Fibroblast of lung (primary cell): ENCODE data around the gene KRTAP9-3. TPM values are rescaled to one million over a fixed set of nuclear protein-coding genes. Genes with fewer than 3 reads are reported as not detected.
"Not testable (repeated sequence)": the region's sequence is repeated elsewhere in the genome, so short reads cannot be mapped to it uniquely, and the experiment has no call there.

Source experiments
- DNase-seq, 2 donors: peaks; one replicate each; pipeline versions ENCODE4 v3.0.0 to v3.0.0-alpha.2; 2010; ENCODE audit warnings: low read depth in 2 of 2
- H2AFZ ChIP-seq: 2 replicates; pipeline ENCODE4 v1.5.1; 2012; ENCODE audit warnings: low read length, control low read depth, inconsistent platforms
- H3K27ac ChIP-seq: 2 replicates; pipeline ENCODE4 v1.5.1; 2011; ENCODE audit warnings: low read length, control low read depth; ENCODE audit not compliant: insufficient read depth
- H3K27me3 ChIP-seq: 2 replicates; pipeline ENCODE4 v1.5.1; 2011; ENCODE audit warnings: mild to moderate bottlenecking, low read length; ENCODE audit not compliant: control insufficient read depth, insufficient read depth
- H3K36me3 ChIP-seq: 2 replicates; pipeline ENCODE4 v1.5.1; 2011; ENCODE audit warnings: low read length; ENCODE audit not compliant: control insufficient read depth, insufficient read depth
- H3K4me1 ChIP-seq: 2 replicates; pipeline ENCODE4 v1.5.1; 2011; ENCODE audit warnings: low read length; ENCODE audit not compliant: control insufficient read depth, insufficient read depth; ENCODE audit errors: extremely low read depth
- H3K4me2 ChIP-seq: 2 replicates; pipeline ENCODE4 v1.5.1; 2011; ENCODE audit warnings: low read length, control low read depth; ENCODE audit not compliant: insufficient read depth; ENCODE audit errors: extremely low read depth
- H3K4me3 ChIP-seq, 4 experiments: fragments of 200-600 bp in 1 of 4; sonication (generic) in 1 of 4; replicated peaks in 1 of 4; 2 replicates each; pipeline ENCODE4 v1.5.1; 2011 to 2016; ENCODE audit warnings: low read length in 4 of 4, low read depth in 3 of 4, mild to moderate bottlenecking in 3 of 4, control low read depth in 2 of 4, inconsistent platforms in 1 of 4, mixed read lengths in 1 of 4; ENCODE audit not compliant: insufficient read depth in 1 of 4; ENCODE audit errors: control extremely low read depth in 1 of 4
- H3K79me2 ChIP-seq: 2 replicates; pipeline ENCODE4 v1.5.1; 2012; ENCODE audit warnings: mild to moderate bottlenecking, low read length, inconsistent platforms; ENCODE audit not compliant: control insufficient read depth, insufficient read depth
- H3K9ac ChIP-seq: 2 replicates; pipeline ENCODE4 v1.5.1; 2011; ENCODE audit warnings: mild to moderate bottlenecking, low read length, control low read depth; ENCODE audit not compliant: insufficient read depth
- H3K9me3 ChIP-seq: 2 replicates; pipeline ENCODE4 v1.5.1; 2012; ENCODE audit warnings: low read depth, low read length; ENCODE audit not compliant: control insufficient read depth, insufficient read depth
- H4K20me1 ChIP-seq: 2 replicates; pipeline ENCODE4 v1.5.1; 2011; ENCODE audit warnings: low read length; ENCODE audit not compliant: control insufficient read depth, insufficient read depth; ENCODE audit errors: extremely low read depth
- EZH2 ChIP-seq: IDR thresholded peaks from 2 replicates; pipeline ENCODE4 v1.5.1; 2012; ENCODE audit warnings: low read length, control low read depth, mild to moderate bottlenecking; ENCODE audit errors: missing control alignments
- polyA plus RNA-seq, 2 donors: library from polyadenylated mRNA; depleted of rRNA in 1 of 2; stranded (reverse) in 1 of 2; unstranded in 1 of 2; fragments of >200 nt; gene quantifications; 2 replicates each; pipeline ENCODE4 v1.2.1, GENCODE V29; 2011 to 2012; ENCODE audit warnings: missing spikeins in 1 of 2
- total RNA-seq: library from RNA; depleted of rRNA; stranded (reverse); fragments of >200 nt; gene quantifications from 2 replicates; pipeline ENCODE4 v1.2.1, GENCODE V29; 2014
- TF ChIP-seq, protein P1 (sequence below), 2 donors: IDR thresholded peaks in 1 of 2; conservative IDR thresholded peaks in 1 of 2; 1 replicate in 1 of 2; 2 replicates in 1 of 2; pipeline ENCODE4 v1.5.1; 2011 to 2012; ENCODE audit warnings: low read length in 2 of 2, control low read depth in 1 of 2, inconsistent platforms in 1 of 2, low read depth in 1 of 2, mild to moderate bottlenecking in 1 of 2

KRTAP9-3 gene
- total and polyA plus RNA-seq, 2 donors (not counting 1 experiment from before 2014, with no cell fraction given), result not detected

DNA sequence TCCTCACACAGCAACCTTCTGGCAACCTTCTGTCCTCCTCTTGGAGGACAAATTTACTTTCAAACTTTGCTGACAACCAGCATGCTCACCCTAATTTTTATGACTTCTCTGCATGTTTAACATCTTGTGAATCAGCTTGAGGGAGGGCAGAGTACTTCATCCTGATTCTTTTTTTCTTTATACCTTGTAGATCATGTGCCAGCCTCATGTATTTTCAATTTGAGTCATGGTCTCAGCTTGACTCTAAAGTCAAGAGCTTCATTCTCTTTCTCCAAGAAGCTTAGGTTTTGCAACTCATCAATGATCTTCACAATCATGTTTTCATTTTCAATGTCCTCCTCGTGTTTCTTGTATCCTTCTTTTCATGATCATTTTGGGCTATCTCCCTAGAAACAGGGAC is 39.6 kb downstream of the KRTAP9-3 start:
- Histone ChIP-seq H3K4me2 (no peak overlapping the region), H3K27ac (no peak overlapping the region), H4K20me1 (no peaks in the 10 kb centered on the region), H3K4me3 (no peak overlapping the region), H3K4me1 (no peaks in the 10 kb centered on the region), H3K36me3 (no peaks in the 10 kb centered on the region), H3K79me2 (no peaks in the 10 kb centered on the region), H3K9me3 (no peaks in the 10 kb centered on the region), H2AFZ (no peak overlapping the region), H3K27me3 (no peaks in the 10 kb centered on the region), H3K9ac (no peak overlapping the region)
- TF ChIP-seq EZH2, result no peak
- TF ChIP-seq, protein P1, sequence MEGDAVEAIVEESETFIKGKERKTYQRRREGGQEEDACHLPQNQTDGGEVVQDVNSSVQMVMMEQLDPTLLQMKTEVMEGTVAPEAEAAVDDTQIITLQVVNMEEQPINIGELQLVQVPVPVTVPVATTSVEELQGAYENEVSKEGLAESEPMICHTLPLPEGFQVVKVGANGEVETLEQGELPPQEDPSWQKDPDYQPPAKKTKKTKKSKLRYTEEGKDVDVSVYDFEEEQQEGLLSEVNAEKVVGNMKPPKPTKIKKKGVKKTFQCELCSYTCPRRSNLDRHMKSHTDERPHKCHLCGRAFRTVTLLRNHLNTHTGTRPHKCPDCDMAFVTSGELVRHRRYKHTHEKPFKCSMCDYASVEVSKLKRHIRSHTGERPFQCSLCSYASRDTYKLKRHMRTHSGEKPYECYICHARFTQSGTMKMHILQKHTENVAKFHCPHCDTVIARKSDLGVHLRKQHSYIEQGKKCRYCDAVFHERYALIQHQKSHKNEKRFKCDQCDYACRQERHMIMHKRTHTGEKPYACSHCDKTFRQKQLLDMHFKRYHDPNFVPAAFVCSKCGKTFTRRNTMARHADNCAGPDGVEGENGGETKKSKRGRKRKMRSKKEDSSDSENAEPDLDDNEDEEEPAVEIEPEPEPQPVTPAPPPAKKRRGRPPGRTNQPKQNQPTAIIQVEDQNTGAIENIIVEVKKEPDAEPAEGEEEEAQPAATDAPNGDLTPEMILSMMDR (conservative IDR thresholded peaks at IDR 0.05 in 1 of 2, IDR thresholded peaks at IDR 0.05 in 1 of 2; ENCODE audit: low read depth in 1 of 2, low read length in 2 of 2), result no peak
- DNase-seq, result no peak

DNA sequence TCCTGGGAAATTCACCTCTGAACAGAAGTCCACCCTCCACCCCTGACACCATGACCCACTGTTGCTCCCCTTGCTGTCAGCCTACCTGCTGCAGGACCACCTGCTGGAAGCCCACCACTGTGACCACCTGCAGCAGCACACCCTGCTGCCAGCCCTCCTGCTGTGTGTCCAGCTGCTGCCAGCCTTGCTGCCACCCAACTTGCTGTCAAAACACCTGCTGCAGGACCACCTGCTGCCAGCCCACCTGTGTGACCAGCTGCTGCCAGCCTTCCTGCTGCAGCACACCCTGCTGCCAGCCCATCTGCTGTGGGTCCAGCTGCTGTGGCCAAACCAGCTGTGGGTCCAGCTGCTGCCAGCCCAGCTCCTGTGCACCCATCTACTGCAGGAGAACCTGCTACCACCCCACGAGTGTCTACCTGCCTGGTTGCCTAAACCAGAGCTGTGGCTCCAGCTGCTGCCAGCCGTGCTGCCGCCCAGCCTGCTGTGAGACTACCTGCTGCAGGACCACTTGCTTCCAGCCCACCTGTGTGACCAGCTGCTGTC is 43.5 kb downstream of the KRTAP9-3 start, which contains the start of gene KRTAP9-7:
Gene KRTAP9-7 (plus strand): TSS at position 51 of the 543 bp plus-strand sequence. CDS start 0 bp downstream, at position 51.
- not testable (repeated sequence) for H3K36me3 ChIP-seq, H3K9ac ChIP-seq, DNase-seq, H3K4me2 ChIP-seq, H4K20me1 ChIP-seq, H2AFZ ChIP-seq, H3K4me1 ChIP-seq, H3K27me3 ChIP-seq, H3K4me3 ChIP-seq, H3K79me2 ChIP-seq, H3K27ac ChIP-seq, H3K9me3 ChIP-seq

DNA sequence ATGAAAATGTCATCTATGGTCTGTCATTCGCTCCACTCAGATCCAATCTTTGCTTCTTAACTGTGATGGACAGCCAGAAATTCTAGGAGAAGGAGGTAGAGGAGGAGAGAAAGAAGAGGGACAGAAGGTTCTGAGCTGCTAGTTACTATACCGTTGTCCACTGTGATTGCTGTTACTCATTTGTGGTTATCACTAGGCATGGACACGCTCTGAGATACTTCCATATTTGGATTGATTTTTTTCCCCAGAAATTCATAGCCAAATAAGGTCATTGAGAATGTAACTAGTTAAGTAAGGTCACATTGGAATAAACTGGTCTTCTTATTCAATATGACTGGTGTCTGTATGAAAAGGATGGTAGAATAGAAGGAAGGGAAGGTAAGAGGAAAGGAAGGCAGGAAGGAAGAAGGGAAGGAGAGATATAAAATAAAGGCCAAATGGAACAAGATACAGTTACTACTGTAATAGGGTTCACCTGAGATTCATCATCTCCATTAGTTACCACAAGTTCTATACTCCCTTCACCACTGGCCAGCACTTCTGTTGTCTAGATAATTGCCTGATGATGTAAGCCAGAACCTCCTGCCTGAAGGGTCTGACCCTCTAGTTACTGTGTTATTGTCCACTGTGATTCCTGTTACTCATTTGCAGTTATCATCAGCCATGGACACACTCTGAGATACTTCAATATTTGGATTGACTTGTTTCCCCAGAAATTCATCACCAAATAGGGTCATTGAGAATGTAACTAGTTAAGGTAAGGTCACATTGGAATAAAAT is 46.1 kb downstream of the KRTAP9-3 start:
- no peaks in the 10 kb centered on the region for H3K36me3 ChIP-seq
- H2AFZ ChIP-seq, result no peak overlapping the region
- no peaks in the 10 kb centered on the region for H3K27me3 ChIP-seq

More for the DNA sequence above, 46.1 kb downstream of the KRTAP9-3 start:
- Histone ChIP-seq H3K9me3 (no peaks in the 10 kb centered on the region), H4K20me1 (no peaks in the 10 kb centered on the region), H3K79me2 (no peaks in the 10 kb centered on the region), H3K4me3 (no peak overlapping the region), H3K27ac (no peak overlapping the region), H3K9ac (no peak overlapping the region), H3K4me1 (no peaks in the 10 kb centered on the region), H3K4me2 (no peak overlapping the region)
- TF ChIP-seq, protein P1 (conservative IDR thresholded peaks at IDR 0.05 in 1 of 2, IDR thresholded peaks at IDR 0.05 in 1 of 2; ENCODE audit: low read depth in 1 of 2, low read length in 2 of 2), result no peak
- no peak for TF ChIP-seq EZH2
- DNase-seq, result no peak

Other genes with a start within 250 kb of the KRTAP9-3 start
Only the 30 nearest of the 42 such genes appear.
- not detected in 2 replicates for gene KRTAP2-1, start 185.1 kb upstream of the KRTAP9-3 start, total RNA-seq
- not detected in 2 replicates for gene KRTAP2-1, start 185.1 kb upstream of the KRTAP9-3 start, polyA plus RNA-seq
- not detected in 2 replicates for gene KRTAP2-2, start 177.2 kb upstream of the KRTAP9-3 start, total RNA-seq
- not detected in 2 replicates for gene KRTAP2-2, start 177.2 kb upstream of the KRTAP9-3 start, polyA plus RNA-seq
- gene KRTAP2-3, start 172.3 kb upstream of the KRTAP9-3 start, total RNA-seq, result not detected in 2 replicates
- 0.84 and 2.6 TPM in 2 replicates for gene KRTAP2-3, start 172.3 kb upstream of the KRTAP9-3 start, polyA plus RNA-seq
- not detected in 2 replicates for gene KRTAP2-4, start 166.6 kb upstream of the KRTAP9-3 start, total RNA-seq
- gene KRTAP2-4, start 166.6 kb upstream of the KRTAP9-3 start, polyA plus RNA-seq, result not detected in 2 replicates
- not detected in 2 replicates for gene KRTAP4-7, start 148.3 kb upstream of the KRTAP9-3 start, total RNA-seq
- gene KRTAP4-7, start 148.3 kb upstream of the KRTAP9-3 start, polyA plus RNA-seq, result not detected in 2 replicates
- not detected in 2 replicates for gene KRTAP4-8, start 134.3 kb upstream of the KRTAP9-3 start, total RNA-seq
- not detected in 2 replicates for gene KRTAP4-8, start 134.3 kb upstream of the KRTAP9-3 start, polyA plus RNA-seq
- not detected in 2 replicates for gene KRTAP4-16, start 130.2 kb upstream of the KRTAP9-3 start, total RNA-seq
- not detected in 2 replicates for gene KRTAP4-16, start 130.2 kb upstream of the KRTAP9-3 start, polyA plus RNA-seq
- not detected in 2 replicates for gene KRTAP4-9, start 127.1 kb upstream of the KRTAP9-3 start, total RNA-seq
- gene KRTAP4-9, start 127.1 kb upstream of the KRTAP9-3 start, polyA plus RNA-seq, result not detected in 2 replicates
- not detected in 2 replicates for gene KRTAP4-11, start 114.1 kb upstream of the KRTAP9-3 start, total RNA-seq
- not detected in 2 replicates for gene KRTAP4-11, start 114.1 kb upstream of the KRTAP9-3 start, polyA plus RNA-seq
- gene KRTAP4-12, start 108.3 kb upstream of the KRTAP9-3 start, total RNA-seq, result not detected in 2 replicates
- gene KRTAP4-12, start 108.3 kb upstream of the KRTAP9-3 start, polyA plus RNA-seq, result 0.23 TPM in 1 of 2 replicates, not detected in the other
- not detected in 2 replicates for gene KRTAP4-6, start 91.9 kb upstream of the KRTAP9-3 start, total RNA-seq
- gene KRTAP4-6, start 91.9 kb upstream of the KRTAP9-3 start, polyA plus RNA-seq, result not detected in 2 replicates
- gene KRTAP4-5, start 82.6 kb upstream of the KRTAP9-3 start, total RNA-seq, result not detected in 2 replicates
- gene KRTAP4-5, start 82.6 kb upstream of the KRTAP9-3 start, polyA plus RNA-seq, result not detected in 2 replicates
- not detected in 2 replicates for gene KRTAP4-4, start 71.7 kb upstream of the KRTAP9-3 start, total RNA-seq
- gene KRTAP4-4, start 71.7 kb upstream of the KRTAP9-3 start, polyA plus RNA-seq, result not detected in 2 replicates
- not detected in 2 replicates for gene KRTAP4-3, start 64.2 kb upstream of the KRTAP9-3 start, total RNA-seq
- not detected in 2 replicates for gene KRTAP4-3, start 64.2 kb upstream of the KRTAP9-3 start, polyA plus RNA-seq
- not detected in 2 replicates for gene KRTAP4-2, start 54.2 kb upstream of the KRTAP9-3 start, total RNA-seq
- gene KRTAP4-2, start 54.2 kb upstream of the KRTAP9-3 start, polyA plus RNA-seq, result not detected in 2 replicates
- not detected in 2 replicates for gene KRTAP4-1, start 47.5 kb upstream of the KRTAP9-3 start, total RNA-seq
- not detected in 2 replicates for gene KRTAP4-1, start 47.5 kb upstream of the KRTAP9-3 start, polyA plus RNA-seq
- not detected in 2 replicates for gene KRTAP9-1, start 42.6 kb upstream of the KRTAP9-3 start, total RNA-seq
- not detected in 2 replicates for gene KRTAP9-1, start 42.6 kb upstream of the KRTAP9-3 start, polyA plus RNA-seq
- not detected in 2 replicates for gene KRTAP9-2, start 5.8 kb upstream of the KRTAP9-3 start, total RNA-seq
- gene KRTAP9-2, start 5.8 kb upstream of the KRTAP9-3 start, polyA plus RNA-seq, result not detected in 2 replicates
- gene KRTAP9-8, start 5.5 kb downstream of the KRTAP9-3 start, total RNA-seq, result not detected in 2 replicates
- gene KRTAP9-8, start 5.5 kb downstream of the KRTAP9-3 start, polyA plus RNA-seq, result not detected in 2 replicates
- gene KRTAP9-4, start 17.2 kb downstream of the KRTAP9-3 start, total RNA-seq, result not detected in 2 replicates
- gene KRTAP9-4, start 17.2 kb downstream of the KRTAP9-3 start, polyA plus RNA-seq, result not detected in 2 replicates
- not detected in 2 replicates for gene KRTAP9-9, start 22.9 kb downstream of the KRTAP9-3 start, total RNA-seq
- not detected in 2 replicates for gene KRTAP9-9, start 22.9 kb downstream of the KRTAP9-3 start, polyA plus RNA-seq
- not detected in 2 replicates for gene KRTAP9-6, start 32.9 kb downstream of the KRTAP9-3 start, total RNA-seq
- gene KRTAP9-6, start 32.9 kb downstream of the KRTAP9-3 start, polyA plus RNA-seq, result not detected in 2 replicates
- not detected in 2 replicates for gene KRTAP9-7, start 43.2 kb downstream of the KRTAP9-3 start, total RNA-seq
- not detected in 2 replicates for gene KRTAP9-7, start 43.2 kb downstream of the KRTAP9-3 start, polyA plus RNA-seq
- gene KRTAP29-1, start 70.4 kb downstream of the KRTAP9-3 start, total RNA-seq, result not detected in 2 replicates
- gene KRTAP29-1, start 70.4 kb downstream of the KRTAP9-3 start, polyA plus RNA-seq, result not detected in 2 replicates
- not detected in 2 replicates for gene KRTAP16-1, start 76.9 kb downstream of the KRTAP9-3 start, total RNA-seq
- gene KRTAP16-1, start 76.9 kb downstream of the KRTAP9-3 start, polyA plus RNA-seq, result not detected in 2 replicates
- not detected in 2 replicates for gene KRTAP17-1, start 83.3 kb downstream of the KRTAP9-3 start, total RNA-seq
- gene KRTAP17-1, start 83.3 kb downstream of the KRTAP9-3 start, polyA plus RNA-seq, result not detected in 2 replicates
- not detected in 2 replicates for gene KRT33A, start 118.4 kb downstream of the KRTAP9-3 start, total RNA-seq
- not detected in 2 replicates for gene KRT33A, start 118.4 kb downstream of the KRTAP9-3 start, polyA plus RNA-seq
- not detected in 2 replicates for gene KRT33B, start 137.4 kb downstream of the KRTAP9-3 start, total RNA-seq
- not detected in 2 replicates for gene KRT33B, start 137.4 kb downstream of the KRTAP9-3 start, polyA plus RNA-seq
- under 0.01 TPM in 1 of 2 replicates, not detected in the other for gene KRT34, start 149.9 kb downstream of the KRTAP9-3 start, total RNA-seq
- 0.45 and 1.00 TPM in 2 replicates for gene KRT34, start 149.9 kb downstream of the KRTAP9-3 start, polyA plus RNA-seq
- gene KRT31, start 165.2 kb downstream of the KRTAP9-3 start, total RNA-seq, result not detected in 2 replicates
- gene KRT31, start 165.2 kb downstream of the KRTAP9-3 start, polyA plus RNA-seq, result not detected in 2 replicates